Left ventricle myocardium inferior (tissue), 1 donor: Measurements from ENCODE around the gene DHX16. TPM values are rescaled to one million over a fixed set of nuclear protein-coding genes. Genes with fewer than 3 reads are reported as not detected.

ENCODE experiments used
- DNase-seq: peaks from one replicate; pipeline ENCODE4 v3.0.0-alpha.2; 2020
- H3K27ac ChIP-seq: fragments of 200-600 bp; replicated peaks from 2 replicates; pipeline ENCODE4 v1.8.0; 2021
- H3K27me3 ChIP-seq: fragments of 200-600 bp; 2 replicates; pipeline ENCODE4 v1.8.0; 2021; ENCODE audit warnings: low read depth
- H3K36me3 ChIP-seq: fragments of 200-600 bp; 2 replicates; pipeline ENCODE4 v1.8.0; 2021
- H3K4me1 ChIP-seq: fragments of 200-600 bp; 2 replicates; pipeline ENCODE4 v1.8.0; 2021
- H3K4me3 ChIP-seq: fragments of 200-600 bp; 2 replicates; pipeline ENCODE4 v1.8.0; 2021; ENCODE audit warnings: mild to moderate bottlenecking, moderate library complexity
- H3K9me3 ChIP-seq: fragments of 200-600 bp; replicated peaks from 2 replicates; pipeline ENCODE4 v1.8.0; 2021
- intact Hi-C: fragments of 100-400 bp; cut with micrococcal nuclease; formaldehyde crosslinking; loops from one replicate; pipeline ENCODE4 v1.11.0; 2022
- total RNA-seq: library from RNA; stranded (reverse); fragmentation: NEBNext Ultra II Directional; extraction: Animal tissue kit (Norgen Biotek cat#: 25700); gene quantifications from one replicate; pipeline ENCODE4 v1.2.1, GENCODE V29; 2021
- TF ChIP-seq, protein P1 (sequence below): fragments of 200-600 bp; IDR thresholded peaks from 2 replicates; pipeline ENCODE4 v1.8.0; 2021; ENCODE audit warnings: antibody characterized with exemption, mild to moderate bottlenecking, borderline replicate concordance
- donor health status: DM: no; HTN: yes; CAD: no; lungs with severe emphysema.

DHX16 gene
- total RNA-seq, 1 donor from 2014 or later, result 22.1 TPM

DNA sequence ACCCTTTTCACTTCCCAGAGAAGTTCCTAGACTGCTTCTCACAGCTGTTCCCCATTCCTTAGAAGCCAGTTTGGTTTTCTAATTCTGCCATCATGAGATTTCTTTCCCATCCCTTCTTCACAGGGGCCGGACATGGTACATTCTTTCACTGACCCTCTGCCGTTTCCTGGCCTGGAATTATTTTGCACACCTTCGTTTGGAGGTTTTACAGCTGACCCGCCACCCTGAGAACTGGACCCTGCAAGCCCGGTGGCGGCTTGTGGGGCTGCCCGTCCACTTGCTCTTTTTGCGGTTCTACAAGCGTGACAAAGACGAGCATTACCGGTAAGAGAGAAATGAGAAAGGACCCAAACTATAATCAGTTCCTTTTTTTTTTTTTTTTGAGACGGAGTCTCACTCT, 21.7 kb downstream of the DHX16 start:
- Histone ChIP-seq H3K9me3 (no peaks in the 10 kb centered on the region), H3K36me3 (peaks cover 68% of the 10 kb centered on the region), H3K4me3 (no peak overlapping the region), H3K27me3 (no peaks in the 10 kb centered on the region), H3K27ac (no peak overlapping the region), H3K4me1 (peaks cover 28% of the 10 kb centered on the region)
- no peak for DNase-seq
- TF ChIP-seq, protein P1, sequence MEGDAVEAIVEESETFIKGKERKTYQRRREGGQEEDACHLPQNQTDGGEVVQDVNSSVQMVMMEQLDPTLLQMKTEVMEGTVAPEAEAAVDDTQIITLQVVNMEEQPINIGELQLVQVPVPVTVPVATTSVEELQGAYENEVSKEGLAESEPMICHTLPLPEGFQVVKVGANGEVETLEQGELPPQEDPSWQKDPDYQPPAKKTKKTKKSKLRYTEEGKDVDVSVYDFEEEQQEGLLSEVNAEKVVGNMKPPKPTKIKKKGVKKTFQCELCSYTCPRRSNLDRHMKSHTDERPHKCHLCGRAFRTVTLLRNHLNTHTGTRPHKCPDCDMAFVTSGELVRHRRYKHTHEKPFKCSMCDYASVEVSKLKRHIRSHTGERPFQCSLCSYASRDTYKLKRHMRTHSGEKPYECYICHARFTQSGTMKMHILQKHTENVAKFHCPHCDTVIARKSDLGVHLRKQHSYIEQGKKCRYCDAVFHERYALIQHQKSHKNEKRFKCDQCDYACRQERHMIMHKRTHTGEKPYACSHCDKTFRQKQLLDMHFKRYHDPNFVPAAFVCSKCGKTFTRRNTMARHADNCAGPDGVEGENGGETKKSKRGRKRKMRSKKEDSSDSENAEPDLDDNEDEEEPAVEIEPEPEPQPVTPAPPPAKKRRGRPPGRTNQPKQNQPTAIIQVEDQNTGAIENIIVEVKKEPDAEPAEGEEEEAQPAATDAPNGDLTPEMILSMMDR, result no peak
- intact Hi-C loops, result no loop called here

DNA sequence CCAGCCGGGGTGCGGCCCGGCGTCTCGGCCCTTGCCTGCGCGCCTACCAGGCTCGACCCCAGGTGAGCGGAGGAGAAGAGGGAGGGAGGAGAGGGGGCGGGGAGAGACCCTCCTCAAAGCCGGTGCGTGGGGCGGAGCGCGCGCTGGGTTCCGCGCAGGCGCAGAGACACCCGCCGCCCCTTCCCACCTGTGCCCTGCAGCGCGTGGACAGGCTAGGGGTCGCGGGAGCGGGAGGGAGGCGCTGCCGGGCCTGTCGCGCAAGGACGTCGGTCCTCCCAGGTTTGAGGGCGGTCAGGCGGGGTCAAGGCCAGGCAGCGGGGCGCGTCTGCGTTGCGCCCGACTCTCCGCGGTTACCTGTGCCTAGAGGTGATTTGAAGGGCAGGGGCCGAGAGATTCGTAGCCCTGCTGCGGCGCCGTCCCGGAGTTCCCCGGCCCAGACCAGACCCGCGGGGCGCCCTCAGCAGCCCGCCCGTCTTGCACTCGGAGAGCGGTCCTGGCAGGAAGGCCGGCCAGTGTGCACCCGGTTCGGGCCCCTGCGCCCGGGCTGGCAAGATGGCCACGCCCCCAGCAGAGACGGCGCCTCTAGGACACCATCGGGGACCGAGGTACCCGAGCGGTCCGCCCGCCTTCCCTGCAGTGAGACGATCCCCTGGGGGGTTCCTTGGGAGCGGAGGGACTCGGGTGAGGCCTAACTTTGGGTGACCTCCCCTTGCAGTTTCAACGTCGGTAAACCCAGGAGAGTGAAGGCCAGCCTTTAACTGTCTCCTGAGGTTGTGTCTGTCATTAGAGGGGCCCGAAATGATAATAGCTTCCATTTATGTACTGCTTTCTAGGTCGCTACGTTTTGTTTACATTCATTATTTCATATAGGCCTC, 25.3 kb downstream of the DHX16 start:
- peaks cover 34% of the 10 kb centered on the region for H3K4me1 ChIP-seq
- peaks cover 39% of the 10 kb centered on the region for H3K36me3 ChIP-seq
- no peaks in the 10 kb centered on the region for H3K27me3 ChIP-seq

GRCh38 chr6:30646450-30647241, 26.2 kb downstream of the DHX16 start, which contains the start of gene C6orf136:
Gene C6orf136, plus strand, starts transcription at chr6:30647133. Its CDS starts 99 bp downstream, at chr6:30647232.
- DNase-seq, result peak; percentile 95
- Histone ChIP-seq H3K27ac (peak within 1 kb of the TSS; percentile 99), H3K9me3 (no peaks in the 10 kb centered on the region), H3K36me3 (peaks cover 37% of the 10 kb centered on the region), H3K4me3 (peak within 1 kb of the TSS; percentile 99), H3K27me3 (no peaks in the 10 kb centered on the region), H3K4me1 (peaks cover 34% of the 10 kb centered on the region)
- TF ChIP-seq, protein P1, result no peak
- intact Hi-C loops, result no loop called here

More for the DNA sequence above, 25.3 kb downstream of the DHX16 start:
- peak overlapping the region; percentile 99 for H3K27ac ChIP-seq
- intact Hi-C loops, result no loop called here
- H3K4me3 ChIP-seq, result peak overlapping the region; percentile 99
- H3K9me3 ChIP-seq, result no peaks in the 10 kb centered on the region
- peak; percentile 67 for DNase-seq
- TF ChIP-seq, protein P1, result no peak

GRCh38 chr6:30645989-30646388, 26.8 kb downstream of the DHX16 start:
- Histone ChIP-seq H3K9me3 (no peaks in the 10 kb centered on the region), H3K27ac (no peak overlapping the region), H3K4me3 (peak overlapping the region; percentile 99), H3K4me1 (peaks cover 34% of the 10 kb centered on the region), H3K27me3 (no peaks in the 10 kb centered on the region), H3K36me3 (peaks cover 31% of the 10 kb centered on the region)
- intact Hi-C loops, result no loop called here
- DNase-seq, result no peak
- TF ChIP-seq, protein P1, result no peak

- Histone ChIP-seq H3K4me1 (peaks cover 34% of the 10 kb centered on the region), H3K9me3 (no peaks in the 10 kb centered on the region), H3K36me3 (peaks cover 26% of the 10 kb centered on the region), H3K27ac (no peak overlapping the region), H3K27me3 (no peaks in the 10 kb centered on the region), H3K4me3 (no peak overlapping the region)
- DNase-seq, result no peak
- intact Hi-C loops, result no loop called here
- TF ChIP-seq, protein P1, result no peak
Observed at GRCh38 chr6:30644769-30645168, 28.0 kb downstream of the DHX16 start.
